T-helper 22 cell (primary cell): Measurements from ENCODE around the gene HJV.

Experiments used
- DNase-seq: peaks from one replicate; pipeline ENCODE4 v3.0.0-alpha.2; 2020; ENCODE audit warnings: low read depth

The HJV gene

GRCh38 chr1:145977016-145977415 lies 44.5 kb downstream of the HJV start:
- DNase-seq = no peak

DNA sequence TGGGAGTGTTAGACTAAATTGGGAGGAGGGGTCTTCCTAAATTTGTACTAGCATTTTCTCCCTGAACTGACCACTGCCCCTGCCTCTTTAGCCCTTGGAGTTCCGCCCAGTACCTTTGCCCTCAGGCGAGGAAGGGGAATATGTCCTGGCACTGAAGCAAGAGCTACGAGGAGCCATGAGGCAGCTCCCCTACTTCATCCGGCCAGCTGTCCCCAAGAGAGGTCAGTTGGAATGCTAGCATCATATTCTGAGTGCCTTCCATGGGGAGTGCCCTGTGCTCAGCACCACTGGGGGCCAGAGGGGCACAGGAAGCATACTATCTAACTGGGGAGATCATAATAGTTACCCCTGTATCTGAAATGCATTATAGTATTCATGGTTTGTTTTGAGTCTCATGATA lies 46.3 kb downstream of the HJV start:
- DNase-seq = no peak

- DNase-seq = no peak
Observed at GRCh38 chr1:145974721-145975120, 46.8 kb downstream of the HJV start.

GRCh38 chr1:145972580-145972979 lies 49.0 kb downstream of the HJV start:
- no peak for DNase-seq
